ENCODE data around the gene SPATA20.

SPATA20 gene

GRCh38 chr17:50581316-50581715 is 34.3 kb downstream of the SPATA20 start:
- no peak for DNase-seq

- DNase-seq = no peak
Measured at GRCh38 chr17:50582741-50583140, 35.8 kb downstream of the SPATA20 start.

- DNase-seq = no peak
Measured at GRCh38 chr17:50583641-50584040, 36.7 kb downstream of the SPATA20 start.

- no peak for DNase-seq
Measured at GRCh38 chr17:50584116-50584515, 37.1 kb downstream of the SPATA20 start.

GRCh38 chr17:50584749-50585148 is 37.8 kb downstream of the SPATA20 start:
- DNase-seq = no peak

GRCh38 chr17:50585346-50585745 is 38.4 kb downstream of the SPATA20 start:
- no peak for DNase-seq

GRCh38 chr17:50585891-50586290 is 38.9 kb downstream of the SPATA20 start:
- no peak for DNase-seq

- no peak for DNase-seq
Measured at GRCh38 chr17:50586421-50587247, 39.7 kb downstream of the SPATA20 start.

GRCh38 chr17:50587571-50587970 is 40.6 kb downstream of the SPATA20 start:
- DNase-seq = no peak

GRCh38 chr17:50588391-50589049 is 41.5 kb downstream of the SPATA20 start:
- DNase-seq = no peak

GRCh38 chr17:50589095-50589705 is 42.2 kb downstream of the SPATA20 start:
- no peak for DNase-seq

- no peak for DNase-seq
Measured at GRCh38 chr17:50590946-50591737, 44.2 kb downstream of the SPATA20 start.

- DNase-seq = no peak
Measured at GRCh38 chr17:50593321-50593720, 46.3 kb downstream of the SPATA20 start.

- no peak for DNase-seq
Measured at GRCh38 chr17:50594128-50594823, 47.3 kb downstream of the SPATA20 start.

- no peak for DNase-seq
Measured at GRCh38 chr17:50594892-50595291, 47.9 kb downstream of the SPATA20 start.

GRCh38 chr17:50596191-50597037 is 49.4 kb downstream of the SPATA20 start:
- no peak for DNase-seq

- no peak for DNase-seq
Measured at GRCh38 chr17:50598487-50598886, 51.5 kb downstream of the SPATA20 start.

GRCh38 chr17:50599606-50600005 is 52.6 kb downstream of the SPATA20 start:
- no peak for DNase-seq

GRCh38 chr17:50601823-50602375 is 54.9 kb downstream of the SPATA20 start:
- DNase-seq = no peak

GRCh38 chr17:50602836-50603235 is 55.9 kb downstream of the SPATA20 start:
- DNase-seq = no peak

GRCh38 chr17:50603340-50603739 is 56.4 kb downstream of the SPATA20 start:
- no peak for DNase-seq
